Measurements from ENCODE around the gene DGKG.

The DGKG gene

DNA sequence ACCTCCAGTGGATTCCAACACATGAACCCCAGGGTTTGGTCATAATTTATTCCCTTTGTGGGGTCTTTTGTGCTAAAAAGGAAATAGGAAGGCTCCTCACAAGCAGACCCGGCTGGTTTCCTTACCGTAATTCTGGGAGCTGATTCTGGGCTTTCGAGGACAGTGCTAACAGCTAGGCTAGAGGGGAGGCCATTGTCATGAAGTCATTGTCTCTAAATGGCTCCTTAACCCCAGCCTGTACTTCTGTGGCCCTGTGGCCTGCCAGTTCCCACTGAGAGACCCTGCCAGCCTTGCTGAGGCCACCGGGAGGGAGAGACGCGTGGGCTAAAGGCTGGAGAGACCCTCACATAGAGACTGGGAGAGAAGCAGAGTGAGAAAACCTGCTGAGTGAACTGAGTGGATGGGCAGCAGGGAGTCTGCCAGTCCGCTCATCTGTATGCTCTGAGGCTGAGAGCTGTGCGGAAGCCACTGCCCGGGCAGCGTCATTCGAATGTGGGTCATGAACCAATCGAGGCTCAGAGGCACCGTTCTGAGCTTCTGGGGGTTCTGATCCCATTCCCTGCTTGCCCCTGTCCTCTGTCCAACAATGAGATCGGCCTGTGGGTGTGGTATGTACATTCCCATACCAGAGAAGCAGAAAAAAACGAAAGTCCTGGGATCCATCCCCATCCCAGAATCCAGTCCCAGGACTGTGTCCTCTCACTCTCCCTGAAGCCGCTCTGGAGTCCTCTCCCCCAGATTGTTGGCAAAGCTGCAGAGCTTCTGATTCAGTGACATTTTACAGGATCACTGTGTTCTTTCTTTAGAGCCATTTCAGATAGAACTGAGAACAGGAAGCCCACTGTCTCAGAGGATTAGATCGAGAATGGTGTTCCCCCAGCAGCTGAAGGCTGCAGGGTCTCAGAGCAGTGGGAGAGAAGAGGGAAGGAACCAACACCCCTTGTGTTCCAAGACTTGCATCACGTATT is 21.3 kb upstream of the DGKG start:
- Histone ChIP-seq H3K36me3 (ENCODE audit: insufficient read depth, low read length) (no peaks in the 10 kb centered on the region), H3K9me3 (ENCODE audit: insufficient read depth, low read depth, low read length) (peaks cover 5% of the 10 kb centered on the region; the same call in 1 of the 2 replicates), H2AFZ (ENCODE audit: low read length) (no peak overlapping the region), H4K20me1 (ENCODE audit: insufficient read depth, low read length, poor library complexity, severe bottlenecking) (no peaks in the 10 kb centered on the region), H3K27me3 (ENCODE audit: insufficient read depth, low read length, poor library complexity, severe bottlenecking) (no peaks in the 10 kb centered on the region), H3K4me2 (ENCODE audit: low read depth, low read length, poor library complexity, severe bottlenecking) (no peak overlapping the region), H3F3A (ENCODE audit: low read depth) (no peaks in the 10 kb centered on the region), H3K9me2 (replicated peaks; ENCODE audit: low read depth, low read length) (no peaks in the 10 kb centered on the region), H3K4me3 (ENCODE audit: low read length, poor library complexity, severe bottlenecking) (no peak overlapping the region), H3K4me1 (ENCODE audit: insufficient read depth, low read length, poor library complexity, severe bottlenecking) (no peaks in the 10 kb centered on the region), H3K79me2 (ENCODE audit: insufficient read depth, low read length) (no peaks in the 10 kb centered on the region), H3K9ac (ENCODE audit: low read depth, low read length, poor library complexity, severe bottlenecking) (no peak overlapping the region)
- TF ChIP-seq EZH2phosphoT487 (IDR thresholded peaks at IDR 0.05; ENCODE audit: borderline replicate concordance) (no peak), CTCF (conservative IDR thresholded peaks at IDR 0.05; ENCODE audit: low read length) (no peak)

GRCh38 chr3:186382217-186382885 is 20.3 kb upstream of the DGKG start:
- no peaks in the 10 kb centered on the region for H3K79me2 ChIP-seq (ENCODE audit: insufficient read depth, low read length)
- H3K9me2 ChIP-seq (replicated peaks; ENCODE audit: low read depth, low read length): no peaks in the 10 kb centered on the region
- TF ChIP-seq CTCF (conservative IDR thresholded peaks at IDR 0.05; ENCODE audit: low read length) (no peak), EZH2phosphoT487 (IDR thresholded peaks at IDR 0.05; ENCODE audit: borderline replicate concordance) (no peak)
- no peaks in the 10 kb centered on the region for H3F3A ChIP-seq (ENCODE audit: low read depth)
- no peaks in the 10 kb centered on the region for H3K27me3 ChIP-seq (ENCODE audit: insufficient read depth, low read length, poor library complexity, severe bottlenecking)
- H3K4me2 ChIP-seq (ENCODE audit: low read depth, low read length, poor library complexity, severe bottlenecking): no peak overlapping the region
- H2AFZ ChIP-seq (ENCODE audit: low read length): no peak overlapping the region
- no peaks in the 10 kb centered on the region for H3K4me1 ChIP-seq (ENCODE audit: insufficient read depth, low read length, poor library complexity, severe bottlenecking)
- H3K9me3 ChIP-seq (ENCODE audit: insufficient read depth, low read depth, low read length): peaks cover 10% of the 10 kb centered on the region; the same call in 1 of the 2 replicates
- no peak overlapping the region for H3K4me3 ChIP-seq (ENCODE audit: low read length, poor library complexity, severe bottlenecking)
- no peak overlapping the region for H3K9ac ChIP-seq (ENCODE audit: low read depth, low read length, poor library complexity, severe bottlenecking)
- H4K20me1 ChIP-seq (ENCODE audit: insufficient read depth, low read length, poor library complexity, severe bottlenecking): no peaks in the 10 kb centered on the region
- no peaks in the 10 kb centered on the region for H3K36me3 ChIP-seq (ENCODE audit: insufficient read depth, low read length)

GRCh38 chr3:186381424-186382216 is 19.6 kb upstream of the DGKG start:
- TF ChIP-seq EZH2phosphoT487 (IDR thresholded peaks at IDR 0.05; ENCODE audit: borderline replicate concordance) (no peak), CTCF (conservative IDR thresholded peaks at IDR 0.05; ENCODE audit: low read length) (no peak)
- Histone ChIP-seq H3K79me2 (ENCODE audit: insufficient read depth, low read length) (no peaks in the 10 kb centered on the region), H3K9ac (ENCODE audit: low read depth, low read length, poor library complexity, severe bottlenecking) (no peak overlapping the region), H3K4me3 (ENCODE audit: low read length, poor library complexity, severe bottlenecking) (no peak overlapping the region), H3K9me3 (ENCODE audit: insufficient read depth, low read depth, low read length) (peaks cover 10% of the 10 kb centered on the region; the same call in 1 of the 2 replicates), H2AFZ (ENCODE audit: low read length) (no peak overlapping the region), H3K27me3 (ENCODE audit: insufficient read depth, low read length, poor library complexity, severe bottlenecking) (no peaks in the 10 kb centered on the region), H3K4me1 (ENCODE audit: insufficient read depth, low read length, poor library complexity, severe bottlenecking) (no peaks in the 10 kb centered on the region), H3F3A (ENCODE audit: low read depth) (no peaks in the 10 kb centered on the region), H3K4me2 (ENCODE audit: low read depth, low read length, poor library complexity, severe bottlenecking) (no peak overlapping the region), H3K36me3 (ENCODE audit: insufficient read depth, low read length) (no peaks in the 10 kb centered on the region), H3K9me2 (replicated peaks; ENCODE audit: low read depth, low read length) (no peaks in the 10 kb centered on the region), H4K20me1 (ENCODE audit: insufficient read depth, low read length, poor library complexity, severe bottlenecking) (no peaks in the 10 kb centered on the region)
